GM12878 (cell line): ENCODE results near the gene MBOAT2. TPM values are rescaled to one million over a fixed set of nuclear protein-coding genes. Genes with fewer than 3 reads are reported as not detected.

ENCODE experiments used
- ATAC-seq: fragments of 200-7000 bp; cut with Tn5 transposase; 3 replicates; pipeline ENCODE4 v1.9.1; 2020; ENCODE audit warnings: mild to moderate bottlenecking, moderate library complexity
- BruUV-seq: library from RNA; stranded (reverse); fragments of 400-500 nt; replicated peaks from 2 replicates; lab custom pipeline; 2021; lab: Mats Ljungman, UMichigan
- CTCF ChIA-PET: fragments of 300-600 bp; sonication (Branson Sonifier 250); formaldehyde crosslinking; extraction: SDS; loops from one replicate; lab custom pipeline; 2021; ENCODE audit warnings: inconsistent platforms; lab: Yijun Ruan, JAX
- POLR2A ChIA-PET: fragments of 350-600 bp; formaldehyde crosslinking; extraction: SDS; loops from one replicate; lab custom pipeline; 2021; ENCODE audit warnings: inconsistent platforms; lab: Charles Lee
- RAD21 ChIA-PET: fragments of 300-600 bp; sonication (Branson Sonifier 250); formaldehyde crosslinking; loops from one replicate; lab custom pipeline; 2023; ENCODE audit warnings: antibody characterized with exemption; ENCODE audit not compliant: unreplicated experiment; lab: Charles Lee
- SMC1A ChIA-PET: fragments of 300-600 bp; sonication (Branson Sonifier 250); formaldehyde crosslinking; loops from one replicate; lab custom pipeline; 2023; ENCODE audit not compliant: unreplicated experiment, uncharacterized antibody; lab: Charles Lee
- DNase-seq: peaks from one replicate; pipeline ENCODE4 v3.0.0-alpha.2; 2011; ENCODE audit warnings: low read depth, low spot score
- FAIRE-seq: peaks from 3 replicates; lab custom pipeline; 2011; peaks lifted over from hg19 to GRCh38; lab: Jason Lieb, UNC
- H2AFZ ChIP-seq: 2 replicates; pipeline ENCODE4 v1.6.0; 2011; ENCODE audit warnings: low read depth, low read length, control low read depth; ENCODE audit not compliant: control insufficient read depth
- H3K27ac ChIP-seq: 2 replicates; pipeline ENCODE4 v1.5.1; 2011; ENCODE audit warnings: control low read depth; ENCODE audit not compliant: control insufficient read depth, insufficient read depth
- H3K27me3 ChIP-seq, 2 experiments: replicated peaks in 1 of 2; 2 replicates each; pipeline versions ENCODE4 v1.6.0 to v1.6.1; 2011; ENCODE audit warnings: low read length in 1 of 2; ENCODE audit not compliant: control insufficient read depth in 2 of 2, insufficient read depth in 2 of 2
- H3K36me3 ChIP-seq, 2 experiments: 2 replicates each; pipeline ENCODE4 v1.5.1; 2011; ENCODE audit warnings: low read length in 1 of 2; ENCODE audit not compliant: control insufficient read depth in 2 of 2, insufficient read depth in 2 of 2
- H3K4me1 ChIP-seq: 2 replicates; pipeline ENCODE4 v1.6.1; 2011; ENCODE audit warnings: mild to moderate bottlenecking, low read length, moderate library complexity, mixed read lengths; ENCODE audit not compliant: control insufficient read depth, insufficient read depth
- H3K4me2 ChIP-seq: 2 replicates; pipeline ENCODE4 v1.6.0; 2011; ENCODE audit warnings: control low read depth; ENCODE audit not compliant: control insufficient read depth, insufficient read depth
- H3K4me3 ChIP-seq: fragments of 200-600 bp; sonication (generic); 2 replicates; pipeline ENCODE4 v1.5.1; 2016
- H3K79me2 ChIP-seq: 2 replicates; pipeline ENCODE4 v1.6.0; 2011; ENCODE audit warnings: low read length; ENCODE audit not compliant: control insufficient read depth, insufficient read depth
- H3K9ac ChIP-seq: 2 replicates; pipeline ENCODE4 v1.8.0; 2011; ENCODE audit warnings: low read length, control low read depth, mixed read lengths; ENCODE audit not compliant: control insufficient read depth, insufficient read depth
- H3K9me3 ChIP-seq: replicated peaks from 3 replicates; pipeline ENCODE4 v1.5.1; 2011; ENCODE audit warnings: mild to moderate bottlenecking, low read length; ENCODE audit not compliant: control insufficient read depth, insufficient read depth
- H4K20me1 ChIP-seq: 2 replicates; pipeline ENCODE4 v1.6.0; 2011; ENCODE audit not compliant: control insufficient read depth, insufficient read depth
- BCL11A ChIP-seq: IDR thresholded peaks from 2 replicates; pipeline ENCODE4 v1.6.1; 2011; ENCODE audit warnings: low read depth, low read length
- CBFB ChIP-seq: IDR thresholded peaks from 2 replicates; pipeline ENCODE4 v1.6.1; 2016; ENCODE audit warnings: antibody characterized with exemption, low read depth
- EP300 ChIP-seq, 2 experiments: fragments of 150-350 bp in 1 of 2; IDR thresholded peaks; 2 replicates each; pipeline ENCODE4 v1.6.1; 2011 to 2012; ENCODE audit warnings: low read depth in 2 of 2, low read length in 2 of 2, borderline replicate concordance in 1 of 2, improper control_type of control experiment in 1 of 2, inconsistent platforms in 1 of 2; ENCODE audit not compliant: control insufficient read depth in 1 of 2
- GATAD2B ChIP-seq: fragments of 450-650 bp; conservative IDR thresholded peaks from 2 replicates; pipeline ENCODE4 v1.6.1; 2017; ENCODE audit warnings: low read depth, mild to moderate bottlenecking, moderate library complexity
- HDAC6 ChIP-seq: fragments of 200-600 bp; sonication (generic); IDR thresholded peaks from one replicate; pipeline ENCODE4 v1.8.0; 2017; ENCODE audit warnings: antibody characterized with exemption; ENCODE audit not compliant: unreplicated experiment
- IKZF1 ChIP-seq: fragments of 450-650 bp; conservative IDR thresholded peaks from 2 replicates; pipeline ENCODE4 v1.6.1; 2017; ENCODE audit warnings: antibody characterized with exemption, mild to moderate bottlenecking
- MEF2A ChIP-seq: IDR thresholded peaks from 2 replicates; pipeline ENCODE4 v1.6.1; 2011; ENCODE audit warnings: low read depth, mild to moderate bottlenecking, low read length, moderate library complexity; ENCODE audit not compliant: insufficient read depth
- MYB ChIP-seq: fragments of 150-350 bp; IDR thresholded peaks from 2 replicates; pipeline ENCODE4 v1.6.1; 2014; ENCODE audit warnings: mild to moderate bottlenecking, low read depth, low read length, borderline replicate concordance
- NRF1 ChIP-seq: conservative IDR thresholded peaks from 2 replicates; pipeline ENCODE4 v1.6.1; 2011; ENCODE audit warnings: mild to moderate bottlenecking, low read depth, low read length, improper control_type of control experiment
- RB1 ChIP-seq: fragments of 450-650 bp; formaldehyde crosslinking; IDR thresholded peaks from 2 replicates; pipeline ENCODE4 v1.6.1; 2017; ENCODE audit warnings: mild to moderate bottlenecking, borderline replicate concordance
- TAF1 ChIP-seq: IDR thresholded peaks from 2 replicates; pipeline ENCODE4 v1.6.1; 2011; ENCODE audit warnings: mild to moderate bottlenecking, low read depth, low read length, borderline replicate concordance
- TCF12 ChIP-seq: IDR thresholded peaks from 2 replicates; pipeline ENCODE4 v1.6.1; 2011; ENCODE audit warnings: low read depth, mild to moderate bottlenecking, low read length
- ZNF622 ChIP-seq: fragments of 450-650 bp; IDR thresholded peaks from 2 replicates; pipeline ENCODE4 v1.6.1; 2017; ENCODE audit warnings: mild to moderate bottlenecking, inconsistent platforms
- WGBS: methylation state at CpG from one replicate; pipeline ENCODE4 v1.1.6; 2016; ENCODE audit warnings: low lambda C conversion rate; ENCODE audit not compliant: insufficient replicate concordance, insufficient coverage; ENCODE audit errors: missing lambda C conversion rate; 5-methylcytosine and 5-hydroxymethylcytosine counted together
- in situ Hi-C: fragments of 300-500 bp; cut with MboI; formaldehyde crosslinking; loops from 9 replicates; pipeline ENCODE4 v1.14.3; 2018; ENCODE audit warnings: mixed read lengths
- intact Hi-C: fragments of 100-400 bp; cut with micrococcal nuclease; formaldehyde crosslinking; loops from one replicate; pipeline ENCODE4 v1.14.2; 2022; ENCODE audit not compliant: unreplicated experiment
- polyA plus RNA-seq, 11 experiments: library from polyadenylated mRNA; depleted of rRNA in 4 of 11; unstranded in 6 of 11; stranded (reverse) in 5 of 11; fragments of >200 nt; fragmentation: Nextera tagmentation in 4 of 11; fragmentation: Illumina TruSeq in 1 of 11; extraction: Ambion mirVana in 4 of 11; extraction: Trizol in 1 of 11; gene quantifications; 1 replicate in 1 of 11; 2 replicates in 10 of 11; pipeline versions ENCODE4 v1.2.1 to v1.2.3, GENCODE V29; 2011 to 2016; ENCODE audit warnings: inconsistent platforms in 2 of 11, missing spikeins in 2 of 11, low read depth in 1 of 11
- total RNA-seq, 4 experiments: library from RNA; depleted of rRNA in 3 of 4; stranded (reverse); fragments of >200 nt in 3 of 4; fragmentation: Illumina TruSeq in 1 of 4; extraction: Trizol in 1 of 4; gene quantifications; 2 replicates each; pipeline versions ENCODE4 v1.2.1 to v1.2.3, GENCODE V29; 2013 to 2021
- TF ChIP-seq, protein P1 (sequence below): fragments of 450-650 bp; IDR thresholded peaks from 2 replicates; pipeline ENCODE4 v1.6.1; 2017; ENCODE audit warnings: borderline replicate concordance
- TF ChIP-seq, protein P2 (sequence below): fragments of 450-650 bp; IDR thresholded peaks from 2 replicates; pipeline ENCODE4 v1.6.1; 2017; ENCODE audit warnings: antibody characterized with exemption, mild to moderate bottlenecking, moderate library complexity
- TF ChIP-seq, protein P3 (sequence below): fragments of 450-650 bp; IDR thresholded peaks from 2 replicates; pipeline ENCODE4 v1.6.1; 2018; ENCODE audit warnings: borderline replicate concordance, mild to moderate bottlenecking; ENCODE audit not compliant: partially characterized antibody

The MBOAT2 gene
- total and polyA plus RNA-seq, 10 of the 15 experiments (the other 5 are each of a cell fraction or from before 2014, with no cell fraction given), result 0.08 to 40.6 (median 1.8) TPM

DNA sequence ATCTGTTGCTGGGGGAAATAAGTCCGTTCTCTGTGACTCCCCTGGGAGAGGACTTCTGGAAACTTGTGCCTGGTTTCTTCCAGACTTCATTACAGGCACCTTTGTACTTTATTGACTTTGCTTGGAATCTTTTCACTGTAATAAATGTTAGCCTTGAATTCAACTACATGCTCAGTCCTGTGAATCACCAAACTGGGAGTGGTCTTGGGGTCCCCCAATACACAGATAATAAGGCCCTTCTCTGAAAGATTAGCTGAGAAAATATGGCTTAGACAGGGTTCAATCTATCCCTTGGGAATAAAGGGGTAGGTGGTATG is 117.3 kb downstream of the MBOAT2 start:
- ATAC-seq (no peak), DNase-seq (no peak), FAIRE-seq (no peak)
- ChIA-PET POLR2A (no interaction called here), SMC1A (interaction anchor here (1.5 kb wide), 1 partner anchor 100 kb away, joined by 4 read pairs; no protein-coding TSS in a partner anchor), RAD21 (no interaction called here), CTCF (no interaction called here)
- Histone ChIP-seq H3K9me3 (no peaks in the 10 kb centered on the region), H3K36me3 (no peaks in the 10 kb centered on the region), H3K27ac (no peak overlapping the region), H3K79me2 (no peaks in the 10 kb centered on the region), H3K4me3 (no peak overlapping the region), H4K20me1 (no peaks in the 10 kb centered on the region), H3K9ac (no peak overlapping the region), H3K4me2 (no peak overlapping the region), H3K27me3 (no peaks in the 10 kb centered on the region), H3K4me1 (no peaks in the 10 kb centered on the region), H2AFZ (no peak overlapping the region)
- no TSS peak for BruUV-seq
- WGBS, result 0% methylated on average over 1 of the region's 1 CpG
- in situ Hi-C loops, result no loop called here
- intact Hi-C loops, result no loop called here
- TF ChIP-seq, protein P1, sequence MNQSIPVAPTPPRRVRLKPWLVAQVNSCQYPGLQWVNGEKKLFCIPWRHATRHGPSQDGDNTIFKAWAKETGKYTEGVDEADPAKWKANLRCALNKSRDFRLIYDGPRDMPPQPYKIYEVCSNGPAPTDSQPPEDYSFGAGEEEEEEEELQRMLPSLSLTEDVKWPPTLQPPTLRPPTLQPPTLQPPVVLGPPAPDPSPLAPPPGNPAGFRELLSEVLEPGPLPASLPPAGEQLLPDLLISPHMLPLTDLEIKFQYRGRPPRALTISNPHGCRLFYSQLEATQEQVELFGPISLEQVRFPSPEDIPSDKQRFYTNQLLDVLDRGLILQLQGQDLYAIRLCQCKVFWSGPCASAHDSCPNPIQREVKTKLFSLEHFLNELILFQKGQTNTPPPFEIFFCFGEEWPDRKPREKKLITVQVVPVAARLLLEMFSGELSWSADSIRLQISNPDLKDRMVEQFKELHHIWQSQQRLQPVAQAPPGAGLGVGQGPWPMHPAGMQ, result no peak
- no peak for TF ChIP-seq EP300 (IDR thresholded peaks at IDR 0.05; ENCODE audit: borderline replicate concordance in 1 of 2, control insufficient read depth in 1 of 2, low read depth in 2 of 2, low read length in 2 of 2)
- TF ChIP-seq GATAD2B, result no peak
- no peak for TF ChIP-seq TCF12
- TF ChIP-seq, protein P2, sequence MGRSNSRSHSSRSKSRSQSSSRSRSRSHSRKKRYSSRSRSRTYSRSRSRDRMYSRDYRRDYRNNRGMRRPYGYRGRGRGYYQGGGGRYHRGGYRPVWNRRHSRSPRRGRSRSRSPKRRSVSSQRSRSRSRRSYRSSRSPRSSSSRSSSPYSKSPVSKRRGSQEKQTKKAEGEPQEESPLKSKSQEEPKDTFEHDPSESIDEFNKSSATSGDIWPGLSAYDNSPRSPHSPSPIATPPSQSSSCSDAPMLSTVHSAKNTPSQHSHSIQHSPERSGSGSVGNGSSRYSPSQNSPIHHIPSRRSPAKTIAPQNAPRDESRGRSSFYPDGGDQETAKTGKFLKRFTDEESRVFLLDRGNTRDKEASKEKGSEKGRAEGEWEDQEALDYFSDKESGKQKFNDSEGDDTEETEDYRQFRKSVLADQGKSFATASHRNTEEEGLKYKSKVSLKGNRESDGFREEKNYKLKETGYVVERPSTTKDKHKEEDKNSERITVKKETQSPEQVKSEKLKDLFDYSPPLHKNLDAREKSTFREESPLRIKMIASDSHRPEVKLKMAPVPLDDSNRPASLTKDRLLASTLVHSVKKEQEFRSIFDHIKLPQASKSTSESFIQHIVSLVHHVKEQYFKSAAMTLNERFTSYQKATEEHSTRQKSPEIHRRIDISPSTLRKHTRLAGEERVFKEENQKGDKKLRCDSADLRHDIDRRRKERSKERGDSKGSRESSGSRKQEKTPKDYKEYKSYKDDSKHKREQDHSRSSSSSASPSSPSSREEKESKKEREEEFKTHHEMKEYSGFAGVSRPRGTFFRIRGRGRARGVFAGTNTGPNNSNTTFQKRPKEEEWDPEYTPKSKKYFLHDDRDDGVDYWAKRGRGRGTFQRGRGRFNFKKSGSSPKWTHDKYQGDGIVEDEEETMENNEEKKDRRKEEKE, result no peak
- TF ChIP-seq ZNF622, result no peak
- TF ChIP-seq CBFB, result no peak
- TF ChIP-seq MEF2A, result no peak
- no peak for TF ChIP-seq MYB
- TF ChIP-seq TAF1, result no peak
- TF ChIP-seq IKZF1, result no peak
- TF ChIP-seq HDAC6, result no peak
- TF ChIP-seq, protein P3, sequence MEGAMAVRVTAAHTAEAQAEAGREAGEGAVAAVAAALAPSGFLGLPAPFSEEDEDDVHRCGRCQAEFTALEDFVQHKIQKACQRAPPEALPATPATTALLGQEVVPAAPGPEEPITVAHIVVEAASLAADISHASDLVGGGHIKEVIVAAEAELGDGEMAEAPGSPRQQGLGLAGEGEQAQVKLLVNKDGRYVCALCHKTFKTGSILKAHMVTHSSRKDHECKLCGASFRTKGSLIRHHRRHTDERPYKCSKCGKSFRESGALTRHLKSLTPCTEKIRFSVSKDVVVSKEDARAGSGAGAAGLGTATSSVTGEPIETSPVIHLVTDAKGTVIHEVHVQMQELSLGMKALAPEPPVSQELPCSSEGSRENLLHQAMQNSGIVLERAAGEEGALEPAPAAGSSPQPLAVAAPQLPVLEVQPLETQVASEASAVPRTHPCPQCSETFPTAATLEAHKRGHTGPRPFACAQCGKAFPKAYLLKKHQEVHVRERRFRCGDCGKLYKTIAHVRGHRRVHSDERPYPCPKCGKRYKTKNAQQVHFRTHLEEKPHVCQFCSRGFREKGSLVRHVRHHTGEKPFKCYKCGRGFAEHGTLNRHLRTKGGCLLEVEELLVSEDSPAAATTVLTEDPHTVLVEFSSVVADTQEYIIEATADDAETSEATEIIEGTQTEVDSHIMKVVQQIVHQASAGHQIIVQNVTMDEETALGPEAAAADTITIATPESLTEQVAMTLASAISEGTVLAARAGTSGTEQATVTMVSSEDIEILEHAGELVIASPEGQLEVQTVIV, result no peak
- no peak for TF ChIP-seq NRF1
- no peak for TF ChIP-seq RB1
- TF ChIP-seq BCL11A, result no peak
